ENCODE measurements around the gene SLC16A2.

- no peak for TF ChIP-seq EZH2 (IDR thresholded peaks at IDR 0.05; ENCODE audit: borderline replicate concordance, low read depth, low read length, poor library complexity, severe bottlenecking)
- no peak for TF ChIP-seq CTCF (conservative IDR thresholded peaks at IDR 0.05; ENCODE audit: low read depth, low read length)
Observed at GRCh38 chrX:74446876-74447275, 25.6 kb downstream of the SLC16A2 start.
